GM21515 (cell line): ENCODE data around the gene UBAP1.
"Not testable (repeated sequence)": the region's sequence is repeated elsewhere in the genome, so short reads cannot be mapped to it uniquely, and the experiment has no call there.

Experiments used
- ATAC-seq: cut with Tn5 transposase; IDR thresholded peaks from one replicate; pipeline ENCODE4 v1.9.1; 2021; ENCODE audit not compliant: unreplicated experiment

The UBAP1 gene

DNA sequence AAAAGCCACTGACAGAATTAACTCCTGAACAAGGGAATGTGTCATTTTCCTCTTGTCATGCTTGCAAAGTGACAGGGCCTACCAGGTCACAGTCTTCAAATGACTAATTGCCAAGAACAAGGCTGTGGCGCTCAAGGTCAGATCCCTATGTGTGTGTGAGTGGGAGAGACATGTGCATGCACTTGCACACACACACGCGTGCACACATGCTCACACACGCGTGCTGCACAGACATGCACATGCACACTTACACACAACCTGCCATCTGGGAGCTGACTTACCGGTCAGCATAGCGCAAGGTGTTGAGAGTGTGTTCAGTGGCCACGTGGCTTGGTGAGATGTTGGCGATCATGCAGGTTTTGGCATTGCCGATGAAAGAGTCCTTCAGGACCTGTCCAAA is 80.5 kb downstream of the UBAP1 start:
- no peak for ATAC-seq

GRCh38 chr9:34262971-34263370 is 84.1 kb downstream of the UBAP1 start:
- ATAC-seq, result no peak

DNA sequence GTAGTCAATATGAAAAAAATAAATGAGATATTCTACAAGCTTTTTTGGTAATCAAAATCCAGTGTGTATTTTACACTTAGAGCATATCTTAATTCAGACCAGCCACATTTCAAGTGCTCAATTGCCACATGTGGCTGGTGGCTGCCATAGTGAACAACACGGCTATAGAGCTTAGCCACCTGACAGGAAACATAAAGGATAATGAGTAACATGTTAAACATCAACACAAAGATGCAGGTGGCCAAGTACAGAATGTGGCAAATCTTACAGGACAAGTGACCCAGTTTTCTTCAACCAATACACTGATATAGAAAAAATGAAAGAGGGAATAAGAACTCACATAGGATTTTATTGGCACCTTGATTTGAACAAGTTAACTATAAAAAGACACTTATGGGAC is 88.8 kb downstream of the UBAP1 start:
- no peak for ATAC-seq

DNA sequence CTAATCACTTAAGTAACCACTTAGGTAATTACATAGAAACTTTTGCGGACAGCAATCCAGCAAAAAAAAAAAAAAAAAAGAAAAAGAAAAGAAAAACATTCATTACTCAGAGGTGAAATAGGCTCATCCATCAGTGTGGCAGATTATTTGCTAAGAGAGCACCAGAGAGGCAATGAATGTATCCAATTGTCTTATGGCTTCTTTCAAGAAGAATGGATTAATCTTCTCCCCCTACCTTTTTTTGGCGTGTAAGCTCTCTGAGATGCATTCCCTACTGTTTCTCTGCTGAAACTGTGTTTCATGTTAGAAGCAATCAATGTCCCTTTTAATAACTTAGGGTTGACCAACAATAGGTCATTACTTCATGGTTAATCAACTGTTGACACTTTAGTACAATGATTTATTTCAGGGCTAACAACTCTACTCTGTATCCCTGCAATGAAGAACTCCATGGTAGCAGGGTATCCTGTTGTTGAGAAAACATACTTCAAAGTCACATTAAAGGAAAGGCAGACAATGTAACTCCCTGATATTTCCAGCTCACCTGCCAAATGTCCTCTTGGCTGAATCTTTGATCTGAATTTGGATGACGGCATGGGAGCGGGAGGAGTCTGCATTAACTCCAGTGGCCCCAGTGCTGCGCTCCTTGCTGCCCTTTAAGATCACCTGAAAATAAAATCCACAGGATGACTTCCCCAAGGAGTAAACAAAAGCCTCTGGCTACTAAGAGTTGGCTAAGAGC is 92.6 kb downstream of the UBAP1 start:
- ATAC-seq, result no peak

- ATAC-seq, result no peak
Measured at GRCh38 chr9:34272101-34272541, 93.3 kb downstream of the UBAP1 start.

DNA sequence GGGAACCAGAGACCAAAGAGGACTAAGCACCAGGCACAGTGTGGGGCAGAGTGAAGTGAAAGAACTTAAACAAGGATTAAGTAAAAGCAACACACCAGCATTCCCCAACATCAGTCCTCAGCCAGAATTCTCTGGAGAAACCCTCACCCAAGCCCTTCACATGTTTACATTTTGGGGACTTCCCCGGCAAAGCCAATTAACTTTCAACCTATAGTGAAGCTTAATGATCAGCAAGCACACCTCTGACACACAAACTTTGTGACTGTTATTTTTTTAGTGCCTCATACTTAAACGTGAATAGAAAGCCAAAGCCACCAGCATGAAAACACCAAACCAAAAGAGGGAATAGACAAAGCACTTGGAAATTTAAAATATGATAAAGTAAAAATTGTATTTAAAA is 94.7 kb downstream of the UBAP1 start:
- not testable (repeated sequence) for ATAC-seq

DNA sequence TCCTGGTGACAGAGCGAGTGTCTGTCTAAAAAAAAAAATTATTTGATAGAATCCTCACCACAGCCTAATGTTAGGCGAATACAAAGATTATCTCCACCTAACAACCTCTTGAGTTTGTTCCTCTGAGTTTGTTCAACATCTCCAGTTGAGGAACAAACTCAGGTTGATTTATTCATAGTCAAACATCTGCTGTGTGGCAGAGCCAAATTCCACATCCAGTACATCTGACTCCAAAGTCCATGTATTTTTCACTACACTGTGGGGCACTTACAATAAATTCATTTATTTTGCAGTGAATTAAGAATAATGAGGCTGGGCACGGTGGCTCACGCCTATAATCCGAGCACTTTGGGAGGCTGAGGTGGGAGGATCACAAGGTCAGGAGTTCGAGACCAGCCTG is 97.0 kb downstream of the UBAP1 start:
- no peak for ATAC-seq

DNA sequence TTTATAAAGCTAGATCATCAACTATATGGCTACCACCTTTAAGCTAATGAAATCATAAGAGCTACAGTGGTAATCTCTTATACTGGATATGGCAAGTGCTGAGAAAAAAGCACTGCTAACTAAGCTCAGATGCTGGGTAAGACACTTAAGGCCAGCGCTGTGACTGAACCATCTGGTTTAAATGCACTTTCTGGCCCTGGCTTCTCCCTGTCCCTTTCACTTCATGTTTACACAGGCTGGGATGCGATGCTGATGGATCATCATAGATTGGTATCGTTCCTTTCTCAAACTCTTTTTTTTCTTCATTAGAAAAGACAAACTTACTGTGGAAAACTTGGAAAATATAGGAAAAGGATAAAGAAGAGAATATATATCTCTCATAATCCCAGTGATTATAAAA is 97.9 kb downstream of the UBAP1 start:
- no peak for ATAC-seq

DNA sequence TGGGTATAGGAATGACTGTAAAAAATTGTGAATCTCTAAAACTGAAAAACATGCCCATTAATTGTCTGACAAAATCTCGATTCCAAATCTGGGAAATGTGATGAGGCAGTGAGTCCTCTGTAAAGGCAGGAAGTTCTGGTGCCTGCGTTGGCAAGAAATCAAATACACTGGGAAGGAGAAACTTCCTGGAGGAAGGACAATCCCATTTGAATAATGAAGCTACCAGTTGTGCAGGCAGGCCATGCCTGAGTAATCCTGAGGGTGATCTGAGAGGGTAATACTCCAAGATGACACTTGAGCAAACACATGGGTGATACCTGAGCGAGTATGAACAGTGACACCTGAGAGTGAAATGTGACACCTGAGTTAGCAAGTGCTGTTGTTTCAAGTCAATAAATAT is 100.6 kb downstream of the UBAP1 start:
- no peak for ATAC-seq

- ATAC-seq, result no peak
Measured at GRCh38 chr9:34282096-34282495, 103.3 kb downstream of the UBAP1 start.

DNA sequence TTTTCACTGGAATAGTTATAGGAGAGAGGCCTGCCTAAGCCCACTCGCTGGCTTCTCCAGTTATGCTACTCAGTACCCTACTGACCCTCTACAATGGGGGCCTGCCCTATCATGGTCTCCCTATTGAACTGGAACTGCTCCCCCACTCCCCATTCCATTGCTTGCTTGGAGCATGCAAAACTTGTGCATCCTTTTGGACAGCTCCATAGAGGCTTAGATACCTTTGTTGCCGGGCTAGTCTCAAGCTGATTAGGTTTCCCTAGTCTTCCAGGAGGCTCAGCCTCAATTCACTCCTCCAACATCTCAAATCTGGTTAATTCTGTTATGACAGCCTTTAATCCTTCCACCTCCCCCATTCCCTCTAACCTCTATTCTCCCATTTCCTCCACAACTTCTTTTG is 110.3 kb downstream of the UBAP1 start:
- no peak for ATAC-seq

GRCh38 chr9:34291023-34291422 is 112.2 kb downstream of the UBAP1 start:
- no peak for ATAC-seq

DNA sequence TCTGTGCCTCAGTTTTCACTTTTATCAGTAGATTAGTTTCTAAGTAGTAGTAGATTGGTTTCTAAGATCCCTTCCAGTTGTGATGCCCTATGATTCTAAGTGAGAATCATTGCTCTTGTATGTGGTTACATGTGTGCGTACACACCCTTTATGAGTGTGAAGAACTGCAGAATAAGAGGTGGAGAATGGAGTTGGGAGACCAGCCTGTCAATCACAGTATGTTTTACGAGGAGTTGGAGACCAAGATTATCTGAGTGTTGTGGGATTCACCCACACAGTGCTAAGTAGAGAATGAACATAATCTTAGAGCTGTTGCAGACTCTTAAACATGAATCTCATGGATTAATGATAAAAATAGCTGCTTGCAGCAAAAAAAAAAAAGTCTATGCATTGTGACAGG is 112.6 kb downstream of the UBAP1 start:
- no peak for ATAC-seq

- ATAC-seq, result no peak
Measured at GRCh38 chr9:34292552-34292951, 113.7 kb downstream of the UBAP1 start.

- not testable (repeated sequence) for ATAC-seq
Measured at GRCh38 chr9:34301064-34301463, 122.2 kb downstream of the UBAP1 start.
